ENCODE results near the gene RARA. TPM values are rescaled to one million over a fixed set of nuclear protein-coding genes. Genes with fewer than 3 reads are reported as not detected.
"Not testable (repeated sequence)": the region's sequence is repeated elsewhere in the genome, so short reads cannot be mapped to it uniquely, and the experiment has no call there.

The RARA gene
- total RNA-seq, 1 donor from 2014 or later = 34.9 TPM

- no peak for DNase-seq (ENCODE audit: low spot score)
These were observed 66.0 kb downstream of the RARA start for GRCh38 chr17:40374821-40375498.

GRCh38 chr17:40375786-40376185 is 66.8 kb downstream of the RARA start:
- not testable (repeated sequence) for DNase-seq (ENCODE audit: low spot score)

- not testable (repeated sequence) for DNase-seq (ENCODE audit: low spot score)
These were observed 67.6 kb downstream of the RARA start for GRCh38 chr17:40376541-40376940.

GRCh38 chr17:40377832-40378231 is 68.9 kb downstream of the RARA start:
- no peak for DNase-seq (ENCODE audit: low spot score)

GRCh38 chr17:40378966-40379365 is 70.0 kb downstream of the RARA start:
- no peak for DNase-seq (ENCODE audit: low spot score)

- no peak for DNase-seq (ENCODE audit: low spot score)
These were observed 73.3 kb downstream of the RARA start for GRCh38 chr17:40382251-40382650.

GRCh38 chr17:40386555-40386954 is 77.6 kb downstream of the RARA start:
- DNase-seq (ENCODE audit: low spot score) = not testable (repeated sequence)

- DNase-seq (ENCODE audit: low spot score) = no peak
These were observed 90.2 kb downstream of the RARA start for GRCh38 chr17:40399185-40399584.

- DNase-seq (ENCODE audit: low spot score) = no peak
These were observed 93.7 kb downstream of the RARA start for GRCh38 chr17:40402668-40403067.

GRCh38 chr17:40404003-40404402 is 95.0 kb downstream of the RARA start:
- DNase-seq (ENCODE audit: low spot score) = no peak

Other genes starting within 250 kb of the RARA start
- gene THRA, start 246.2 kb upstream of the RARA start, total RNA-seq = 54.7 TPM
- gene NR1D1, start 208.6 kb upstream of the RARA start, total RNA-seq = 26.0 TPM
- gene MSL1, start 187.2 kb upstream of the RARA start, total RNA-seq = 91.3 TPM
- gene CASC3, start 168.6 kb upstream of the RARA start, total RNA-seq = 121 TPM
- 138 TPM for gene RAPGEFL1, start 131.7 kb upstream of the RARA start, total RNA-seq
- gene WIPF2, start 89.9 kb upstream of the RARA start, total RNA-seq = 39.6 TPM
- gene CDC6, start 21.3 kb upstream of the RARA start, total RNA-seq = 3.1 TPM
- gene GJD3, start 55.6 kb downstream of the RARA start, total RNA-seq = 2.0 TPM
- gene TOP2A, start 108.7 kb downstream of the RARA start, total RNA-seq = 2.9 TPM
- gene IGFBP4, start 134.3 kb downstream of the RARA start, total RNA-seq = 505 TPM
- 53.1 TPM for gene TNS4, start 192.4 kb downstream of the RARA start, total RNA-seq

Data from ureter (tissue), 1 donor.